Right lung (tissue), 5 donors: ENCODE data around the gene USP40. TPM values are rescaled to one million over a fixed set of nuclear protein-coding genes. Genes with fewer than 3 reads are reported as not detected.
A peak's percentile ranks its signal among the peaks of the same experiment; 100 is the strongest.

Experiments used
- DNase-seq, 2 donors: peaks; one replicate each; pipeline ENCODE4 v3.0.0-alpha.2; 2013
- polyA plus RNA-seq, 5 donors: library from polyadenylated mRNA; unstranded; fragments of 120-200 nt; gene quantifications; one replicate each; pipeline versions ENCODE4 v1.2.1 to v1.2.3, GENCODE V29; 2013; ENCODE audit warnings: inconsistent platforms in 1 of 5, low replicate concordance in 1 of 5; ENCODE audit not compliant: insufficient read length in 5 of 5, insufficient read depth in 1 of 5

The USP40 gene
- polyA plus RNA-seq, 5 donors = 32.9 to 59.7 (median 50.8) TPM

DNA sequence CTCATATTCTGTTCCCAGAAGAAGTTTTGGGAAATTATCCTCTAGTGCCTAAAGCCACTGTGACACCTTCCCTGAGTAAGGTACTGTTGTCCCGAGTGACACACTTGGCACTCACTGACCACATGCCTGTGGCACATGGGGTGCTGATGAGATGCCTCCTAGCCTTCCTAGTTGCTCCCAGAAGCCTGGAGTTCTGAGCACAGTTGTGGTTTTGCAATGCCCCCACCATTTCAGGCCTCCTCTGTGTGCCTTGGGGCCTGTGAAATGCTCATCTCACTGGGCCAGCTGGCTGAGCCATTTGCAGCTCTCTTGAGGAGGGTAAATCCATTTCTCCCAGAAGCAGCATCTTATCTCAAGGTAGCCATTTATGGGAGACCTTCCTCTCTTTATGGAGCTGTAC, 120.5 kb downstream of the USP40 start:
- DNase-seq = no peak

DNA sequence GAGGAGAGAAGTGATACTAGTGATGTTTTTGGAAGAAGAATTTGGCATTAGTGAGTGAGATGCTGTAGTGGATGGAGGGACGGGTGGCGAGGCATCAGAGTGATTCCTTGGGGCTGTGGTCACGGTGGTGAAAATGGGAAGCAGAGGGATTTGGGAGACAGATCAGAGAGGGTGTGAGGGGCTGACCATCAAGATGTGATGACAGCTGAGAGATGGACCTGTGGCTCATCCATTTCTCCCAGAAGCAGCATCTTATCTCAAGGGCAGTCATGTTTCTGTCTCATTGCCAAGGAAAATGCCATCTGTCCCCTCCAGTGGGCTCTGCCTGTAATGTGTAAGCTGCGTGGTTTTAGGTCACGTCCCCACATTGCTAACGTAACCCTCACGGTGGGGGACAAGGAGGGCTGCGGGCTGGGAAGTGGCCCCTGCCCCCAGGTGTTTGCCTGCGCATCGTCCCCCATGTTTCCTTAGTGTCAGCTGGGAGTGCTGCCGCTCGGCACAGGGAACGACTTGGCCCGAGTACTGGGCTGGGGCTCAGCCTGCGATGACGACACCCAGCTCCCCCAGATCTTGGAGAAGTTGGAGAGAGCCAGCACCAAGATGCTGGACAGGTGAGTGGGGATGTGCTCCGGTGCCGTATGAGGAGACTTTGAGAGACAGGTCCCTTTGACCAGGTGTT, 121.3 kb downstream of the USP40 start:
- no peak for DNase-seq

DNA sequence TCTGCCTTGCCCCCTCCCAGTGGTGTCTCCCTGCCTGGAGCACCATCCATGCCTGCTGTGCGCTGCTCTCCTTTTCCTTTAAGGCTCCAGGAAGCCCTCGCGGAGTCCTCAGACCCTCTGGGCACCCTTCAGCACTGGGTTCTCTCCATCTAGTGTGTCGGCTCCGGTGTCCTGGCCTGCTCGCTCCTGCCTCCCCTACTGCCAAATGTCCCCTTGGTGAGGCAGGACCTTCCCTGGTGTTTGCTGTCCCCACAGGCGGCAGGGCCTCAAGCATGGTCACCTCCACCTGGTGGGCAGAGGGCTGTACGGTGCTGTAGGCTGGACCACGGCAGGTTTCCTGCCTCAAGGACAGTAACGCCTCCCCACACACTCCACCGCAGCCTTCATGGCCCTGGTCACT, 122.1 kb downstream of the USP40 start:
- no peak for DNase-seq

DNA sequence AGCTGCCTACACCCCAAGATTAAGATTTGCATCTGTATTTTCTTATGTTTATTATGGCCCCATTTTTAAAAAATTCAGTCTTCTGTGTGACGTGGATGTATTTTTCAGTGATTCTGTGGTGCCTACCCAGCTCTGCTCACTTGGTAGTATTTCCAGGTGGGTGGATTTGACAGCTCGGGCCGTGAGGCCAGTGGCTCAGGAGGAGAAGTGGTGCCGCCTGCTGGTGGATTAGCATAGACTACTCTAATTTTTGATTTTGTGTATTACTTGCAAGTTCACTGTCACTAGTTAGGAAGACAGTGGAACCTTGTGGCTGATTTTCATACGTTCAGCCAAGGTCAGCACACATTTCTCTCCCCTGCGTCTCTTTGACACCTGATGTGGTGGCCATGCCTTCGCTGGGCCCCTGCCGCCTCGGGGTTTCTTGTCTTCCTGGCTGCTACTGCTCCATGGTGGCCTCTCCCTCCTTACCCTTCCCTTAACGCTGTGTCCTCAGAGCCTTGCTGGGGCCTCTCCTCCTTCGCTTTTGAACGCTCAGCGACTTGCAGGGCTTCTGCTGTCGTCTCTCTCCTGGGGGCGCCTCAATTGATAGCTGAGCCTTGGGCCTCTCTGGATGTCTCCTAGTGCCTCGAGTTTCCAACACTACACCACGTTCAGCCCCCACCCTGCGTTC, 122.9 kb downstream of the USP40 start:
- peak; percentile 52 to 72 for DNase-seq

DNA sequence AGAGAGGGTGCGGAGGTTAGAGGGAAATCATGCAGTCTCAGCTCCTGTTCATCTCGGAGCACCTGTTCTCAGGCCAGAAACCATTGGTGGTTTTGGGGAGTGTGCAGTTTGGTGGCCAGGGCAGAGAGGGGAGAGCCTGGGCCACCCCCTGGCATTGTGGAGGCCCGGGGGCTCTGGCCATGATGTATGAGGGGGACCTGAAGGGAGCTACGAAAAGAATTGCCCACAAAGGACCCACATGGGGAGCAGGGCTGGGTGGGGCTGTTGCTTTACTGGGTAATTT, 124.6 kb downstream of the USP40 start:
- DNase-seq = no peak

DNA sequence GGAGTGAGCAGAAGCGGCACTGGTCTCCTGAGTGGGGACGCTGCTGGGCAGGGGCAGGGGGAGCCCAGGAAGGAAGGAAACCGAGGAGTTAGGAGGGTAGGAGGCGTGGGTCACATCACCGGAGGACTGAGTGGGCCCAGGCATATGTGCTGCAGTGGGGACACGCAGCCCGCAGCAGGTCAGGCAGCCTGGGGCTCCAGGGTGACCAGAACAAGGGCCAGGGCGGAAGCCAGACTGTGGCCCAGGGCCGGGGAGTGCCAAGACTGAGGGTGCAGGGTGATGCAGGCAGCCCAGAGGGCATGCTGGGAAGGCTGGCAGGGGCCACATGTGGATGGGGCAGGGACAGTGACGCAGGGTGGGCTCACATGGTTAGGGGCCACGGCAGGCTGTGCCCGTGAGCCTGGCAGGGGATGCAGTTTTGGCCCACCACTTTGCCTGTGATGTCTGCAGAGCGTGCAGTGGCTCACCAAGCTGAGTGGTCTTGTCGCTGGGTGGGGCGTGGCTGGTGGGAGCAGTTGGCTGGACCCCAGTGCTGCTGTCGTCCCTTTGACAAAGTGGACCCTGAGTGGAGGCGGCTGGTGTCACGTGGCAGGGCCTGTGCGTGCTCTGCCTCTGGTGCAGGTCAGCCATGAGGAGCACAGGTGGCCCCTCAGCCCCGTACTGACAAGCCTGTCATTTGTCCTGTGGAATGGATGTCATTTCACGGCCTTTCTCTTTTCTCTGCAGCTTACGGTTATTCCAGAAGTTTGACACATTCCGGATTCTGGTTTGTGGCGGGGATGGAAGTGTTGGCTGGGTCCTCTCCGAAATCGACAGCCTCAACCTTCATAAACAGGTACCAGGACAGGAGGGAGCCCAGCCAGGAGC, 125.2 kb downstream of the USP40 start:
- no peak for DNase-seq

DNA sequence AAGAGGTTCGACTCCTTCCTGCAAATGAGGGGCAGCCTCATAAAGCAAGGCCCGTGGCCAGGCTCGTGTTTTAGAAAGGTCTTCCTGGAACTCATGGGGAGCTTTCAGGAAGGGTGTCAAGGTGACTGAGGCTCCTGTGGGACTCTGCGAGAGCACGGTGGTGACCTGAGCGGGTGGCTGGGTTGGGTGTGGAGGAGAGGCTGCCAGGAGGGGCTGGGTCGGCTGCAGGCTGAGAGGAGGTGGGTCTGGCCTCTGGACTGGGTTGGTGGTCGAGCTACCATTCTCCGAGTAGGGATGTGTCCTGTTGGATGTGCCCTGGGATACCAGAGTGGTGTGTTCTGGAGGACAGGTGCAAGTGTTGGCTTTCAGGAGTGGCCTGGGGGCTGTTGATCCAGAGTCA, 125.9 kb downstream of the USP40 start:
- DNase-seq = no peak

DNA sequence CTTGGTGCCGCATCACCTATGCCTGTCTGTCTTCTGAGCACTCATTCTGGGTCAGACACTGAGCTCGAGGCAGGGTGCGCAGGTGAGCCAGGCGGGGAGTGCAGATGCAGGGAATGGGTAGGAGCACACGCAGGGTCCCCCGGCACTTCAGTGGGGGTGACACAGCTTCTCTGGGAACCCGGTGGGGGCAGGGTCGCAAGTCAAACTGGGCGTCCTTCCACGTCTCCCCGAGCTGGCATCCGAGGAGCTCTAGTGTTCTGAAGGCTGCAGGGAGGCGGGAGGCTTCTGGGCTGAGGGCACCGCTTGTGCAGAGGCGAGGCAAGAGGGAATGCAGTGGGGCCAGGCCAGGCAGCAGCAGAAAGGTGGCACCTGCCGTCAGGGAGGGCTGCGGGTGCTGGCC, 126.3 kb downstream of the USP40 start:
- DNase-seq = no peak

DNA sequence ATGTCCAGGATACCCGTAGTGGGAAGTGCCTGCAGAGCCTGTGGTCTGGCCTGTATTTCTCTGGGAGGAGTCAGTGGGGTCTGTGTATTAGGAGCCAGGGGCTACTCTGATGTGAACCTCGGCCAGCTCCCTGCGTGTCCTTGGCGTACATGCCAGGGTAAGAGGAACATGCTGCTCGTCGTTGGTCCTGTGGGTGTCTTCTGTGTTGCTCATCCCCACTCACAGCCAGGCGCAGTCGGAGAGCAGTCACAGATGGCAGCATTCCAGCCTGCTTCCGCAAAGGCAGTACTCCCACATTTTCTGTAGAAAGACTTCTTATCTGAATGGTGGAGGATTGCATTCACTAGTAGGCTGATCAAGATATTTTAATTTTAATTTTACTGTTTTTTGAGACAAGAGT, 127.4 kb downstream of the USP40 start:
- no peak for DNase-seq

DNA sequence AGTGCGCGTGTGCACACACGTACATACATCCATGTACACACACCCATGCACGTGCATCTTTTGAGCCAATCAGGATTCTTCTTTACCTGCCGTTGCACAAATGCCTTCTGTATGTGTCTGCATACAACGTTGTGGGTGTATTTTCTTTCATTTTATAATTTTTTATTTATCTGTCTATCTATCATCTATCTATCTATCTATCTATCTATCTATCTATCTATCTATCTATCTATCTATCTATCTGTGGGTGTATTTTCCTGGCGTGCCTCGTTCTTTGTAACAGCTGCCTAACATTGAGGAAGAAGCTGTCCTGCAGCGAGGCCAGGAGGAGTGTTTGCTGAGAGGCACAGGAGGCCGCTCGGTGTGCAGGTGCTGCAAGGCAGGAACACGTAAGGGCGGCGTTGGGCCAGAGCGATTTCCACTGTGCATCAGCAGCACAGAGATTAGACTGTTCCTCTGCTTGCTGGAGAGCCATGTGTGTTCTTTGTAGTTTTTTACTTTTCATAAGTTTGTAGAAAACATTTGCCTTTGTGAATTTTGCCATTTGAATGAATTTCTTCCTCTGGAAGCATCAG, 127.9 kb downstream of the USP40 start:
- DNase-seq = no peak

DNA sequence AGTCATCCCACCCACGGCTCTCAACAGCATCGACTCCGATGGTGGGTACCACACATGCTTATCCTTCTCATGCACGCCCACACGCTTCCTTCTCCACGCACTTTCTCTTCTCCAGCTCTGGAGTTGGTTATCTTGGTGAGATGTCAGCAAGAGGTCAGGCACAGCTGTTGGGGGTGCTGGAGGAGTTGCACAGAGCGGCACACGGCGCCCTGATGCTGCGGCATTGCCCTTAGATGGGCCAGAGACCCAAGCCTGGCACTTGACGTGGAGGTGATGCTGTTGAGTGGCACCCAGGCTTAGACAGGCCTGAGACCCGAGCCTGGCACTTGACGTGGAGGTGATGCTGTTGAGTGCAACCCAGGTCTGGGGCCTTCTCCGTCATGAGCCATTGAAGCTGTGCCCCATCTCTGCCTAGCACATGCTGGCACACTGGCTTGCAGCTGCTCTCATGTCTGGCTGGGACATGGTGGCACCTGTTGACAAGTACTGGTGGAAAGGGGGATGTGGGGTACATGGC, 129.1 kb downstream of the USP40 start:
- no peak for DNase-seq

DNA sequence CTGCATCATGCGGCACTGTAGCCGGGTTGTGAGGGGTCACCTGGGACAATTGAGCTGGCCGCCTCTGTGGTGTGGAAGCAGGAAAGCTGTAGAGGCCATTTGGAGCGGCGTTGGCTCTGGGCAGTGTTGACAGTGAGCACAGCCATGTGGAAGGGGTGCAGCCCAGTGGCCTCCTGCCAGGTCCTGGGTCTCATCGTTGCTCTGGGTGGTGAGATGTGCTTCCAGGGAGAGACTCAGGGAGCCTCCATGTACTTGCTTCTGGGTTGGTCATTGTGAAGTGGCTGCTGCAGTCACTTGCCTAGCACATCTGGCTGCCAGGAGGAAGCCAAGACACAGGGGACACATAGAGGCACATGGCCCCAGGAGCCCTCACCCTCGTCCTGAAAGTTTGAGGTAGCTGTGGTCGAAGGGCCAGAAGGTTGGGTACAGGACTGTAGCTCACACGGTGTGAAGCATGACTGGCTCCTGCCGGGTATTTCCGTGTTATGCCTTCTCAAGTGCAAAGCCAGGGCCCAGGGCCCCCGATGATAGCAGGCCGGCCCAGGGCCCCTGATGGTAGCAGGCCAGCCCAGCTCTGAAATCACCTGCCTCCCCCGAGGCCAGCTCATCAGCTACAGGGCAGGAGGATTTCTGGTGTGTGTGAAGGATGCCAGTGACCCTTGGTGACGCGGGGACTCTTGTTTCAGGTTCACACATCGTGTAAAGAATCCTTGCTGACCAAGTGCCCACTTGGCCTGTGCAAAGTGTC, 129.7 kb downstream of the USP40 start:
- no peak for DNase-seq

DNA sequence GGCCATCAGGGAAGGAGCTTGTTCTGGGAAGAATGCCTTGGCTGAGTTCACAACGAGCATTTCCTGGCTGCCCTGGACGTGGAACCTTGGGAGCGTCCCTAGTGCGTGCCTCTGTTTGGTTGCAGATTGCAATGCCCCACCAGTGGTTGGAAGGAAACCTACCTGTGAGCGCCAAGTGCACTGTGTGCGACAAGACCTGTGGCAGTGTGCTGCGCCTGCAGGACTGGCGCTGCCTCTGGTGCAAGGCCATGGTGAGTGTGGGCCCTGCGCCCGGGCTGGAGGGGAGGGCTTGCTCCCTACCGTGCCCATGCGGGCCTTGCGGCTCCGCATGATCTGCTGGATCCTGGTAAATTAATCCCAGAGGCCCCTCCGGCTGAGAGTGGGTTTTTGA, 130.4 kb downstream of the USP40 start:
- no peak for DNase-seq

DNA sequence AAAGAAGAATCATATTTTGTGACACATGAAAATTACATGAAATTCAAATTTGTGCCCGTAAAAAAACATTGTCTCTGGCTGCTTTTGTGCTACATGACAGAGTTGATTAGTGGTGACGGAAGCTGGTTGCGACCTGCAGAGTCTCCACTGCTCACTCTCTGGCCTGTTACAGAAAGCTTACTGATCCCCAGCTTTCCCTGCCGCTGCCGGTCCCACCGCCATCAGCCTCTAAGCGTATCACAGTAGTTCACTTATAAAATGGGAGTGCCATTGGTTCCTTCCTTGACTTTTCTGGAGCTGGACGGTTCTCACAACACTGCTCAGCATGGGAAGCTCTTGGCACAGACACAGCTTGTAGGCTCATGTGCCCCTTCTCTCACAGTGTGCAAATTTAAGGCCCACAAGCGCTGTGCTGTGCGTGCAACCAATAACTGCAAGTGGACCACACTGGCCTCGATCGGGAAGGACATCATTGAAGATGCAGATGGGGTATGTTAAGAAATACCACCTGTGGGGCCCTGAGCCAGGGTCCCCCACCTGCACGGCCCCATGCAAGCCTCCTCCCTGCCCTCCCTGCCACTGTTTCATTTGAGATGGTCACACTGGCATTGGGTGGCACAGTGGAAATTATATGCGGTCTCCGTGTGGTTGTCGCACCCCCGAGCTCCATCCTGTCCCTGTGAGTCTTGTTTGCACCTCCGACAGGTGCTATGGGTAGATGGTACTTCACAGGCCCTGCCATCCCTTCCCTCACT, 131.0 kb downstream of the USP40 start:
- DNase-seq = no peak

DNA sequence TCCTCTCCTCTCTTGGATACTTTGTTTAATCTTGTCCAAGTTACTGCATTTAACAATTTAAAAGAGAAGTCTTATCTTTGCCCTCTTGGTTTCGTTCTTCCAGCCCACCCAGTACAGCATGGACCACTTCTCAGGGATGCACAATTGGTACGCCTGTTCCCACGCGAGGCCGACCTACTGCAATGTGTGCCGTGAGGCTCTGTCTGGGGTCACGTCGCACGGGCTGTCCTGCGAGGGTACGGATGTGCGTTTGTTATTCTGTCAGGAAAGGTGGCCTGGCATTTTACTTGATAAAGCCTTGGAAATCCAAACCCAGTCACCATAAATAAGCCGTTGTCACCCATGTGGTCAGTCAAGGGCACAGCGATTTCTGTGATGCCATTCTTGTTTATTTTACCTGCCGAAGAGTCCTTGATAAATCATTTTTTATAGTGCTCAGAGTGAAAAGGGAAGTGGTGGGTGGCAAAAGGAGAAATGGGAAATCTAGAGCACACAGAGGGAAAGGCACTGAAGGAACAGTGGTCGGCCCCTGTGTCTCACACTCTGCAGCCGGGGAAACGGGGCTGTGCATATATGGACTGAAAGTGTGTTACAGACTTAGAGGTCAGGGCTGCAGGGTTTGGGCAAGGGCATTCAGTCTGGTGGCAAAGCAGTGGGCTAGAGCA, 131.8 kb downstream of the USP40 start:
- DNase-seq = no peak

DNA sequence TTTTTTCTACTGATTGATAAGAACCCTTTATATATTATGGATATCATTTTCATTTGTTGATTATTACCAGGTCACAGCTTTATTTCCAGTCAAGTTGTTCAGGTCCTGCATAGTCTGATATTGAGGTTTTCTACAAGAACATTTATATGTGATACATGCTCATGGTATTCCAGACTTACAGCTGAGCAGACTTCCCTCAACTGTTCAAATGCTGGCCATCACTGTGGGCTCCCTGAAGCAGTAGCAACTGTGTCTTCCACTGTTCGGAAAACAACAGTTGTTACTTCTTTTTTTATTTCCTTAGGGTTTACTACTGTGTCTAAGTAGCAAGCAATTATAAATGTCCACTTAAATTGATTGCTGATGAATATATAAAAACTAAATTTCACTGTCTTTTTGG, 132.8 kb downstream of the USP40 start:
- DNase-seq = no peak

DNA sequence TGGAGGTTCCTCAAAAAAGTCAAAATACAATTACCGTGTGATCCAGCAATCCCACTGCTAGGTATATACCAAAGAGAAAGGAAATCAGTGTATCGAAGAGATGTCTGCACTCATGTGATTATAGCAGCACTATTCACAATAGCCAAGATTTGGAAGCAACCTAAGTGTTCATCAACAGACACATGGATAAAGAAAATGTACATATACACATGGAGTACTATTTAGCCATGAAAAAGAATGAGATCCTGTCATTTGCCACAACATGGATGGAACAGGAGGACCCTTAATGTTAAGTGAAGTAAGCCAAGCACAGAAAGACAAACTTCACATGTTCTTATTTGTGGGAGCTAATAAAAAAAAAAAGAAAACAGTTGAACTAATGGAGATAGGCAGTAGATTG, 133.6 kb downstream of the USP40 start:
- DNase-seq = no peak

DNA sequence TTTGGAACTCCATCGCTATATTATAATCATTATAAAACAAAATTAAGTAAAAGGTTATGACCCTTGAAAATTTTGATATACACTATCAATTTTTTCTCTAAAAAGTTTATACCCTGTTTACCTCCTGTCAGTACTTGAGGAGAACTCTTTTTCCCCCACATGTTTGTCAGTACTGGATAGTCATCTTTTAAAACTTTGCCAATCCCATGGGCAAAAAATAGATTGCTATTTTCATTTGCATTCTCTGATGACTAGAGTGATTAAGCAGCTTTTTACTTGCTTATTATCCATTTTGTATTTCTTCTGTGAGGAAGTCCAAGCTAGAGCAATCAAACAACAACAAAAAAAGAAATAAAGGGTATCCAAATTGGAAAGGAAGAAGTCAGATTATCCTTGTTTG, 135.9 kb downstream of the USP40 start:
- no peak for DNase-seq

DNA sequence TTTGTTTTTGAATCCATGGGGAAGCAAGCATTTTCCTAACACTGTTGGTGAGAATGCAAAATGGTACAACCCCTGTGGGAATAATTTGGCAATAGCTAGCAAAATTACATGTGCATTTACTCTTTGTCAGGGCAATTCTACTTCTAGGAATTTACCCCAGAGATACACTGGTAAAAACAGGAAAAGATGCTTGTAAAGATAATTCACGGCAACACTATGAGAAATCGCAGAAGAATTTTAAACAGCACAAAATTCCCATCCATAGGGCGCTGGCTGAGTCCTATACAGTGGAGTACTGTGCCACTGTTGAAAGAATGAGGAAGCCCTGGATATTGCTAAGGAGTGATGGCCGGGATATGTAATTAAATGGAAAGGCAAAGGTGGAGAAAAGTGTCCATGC, 136.5 kb downstream of the USP40 start:
- DNase-seq = no peak

DNA sequence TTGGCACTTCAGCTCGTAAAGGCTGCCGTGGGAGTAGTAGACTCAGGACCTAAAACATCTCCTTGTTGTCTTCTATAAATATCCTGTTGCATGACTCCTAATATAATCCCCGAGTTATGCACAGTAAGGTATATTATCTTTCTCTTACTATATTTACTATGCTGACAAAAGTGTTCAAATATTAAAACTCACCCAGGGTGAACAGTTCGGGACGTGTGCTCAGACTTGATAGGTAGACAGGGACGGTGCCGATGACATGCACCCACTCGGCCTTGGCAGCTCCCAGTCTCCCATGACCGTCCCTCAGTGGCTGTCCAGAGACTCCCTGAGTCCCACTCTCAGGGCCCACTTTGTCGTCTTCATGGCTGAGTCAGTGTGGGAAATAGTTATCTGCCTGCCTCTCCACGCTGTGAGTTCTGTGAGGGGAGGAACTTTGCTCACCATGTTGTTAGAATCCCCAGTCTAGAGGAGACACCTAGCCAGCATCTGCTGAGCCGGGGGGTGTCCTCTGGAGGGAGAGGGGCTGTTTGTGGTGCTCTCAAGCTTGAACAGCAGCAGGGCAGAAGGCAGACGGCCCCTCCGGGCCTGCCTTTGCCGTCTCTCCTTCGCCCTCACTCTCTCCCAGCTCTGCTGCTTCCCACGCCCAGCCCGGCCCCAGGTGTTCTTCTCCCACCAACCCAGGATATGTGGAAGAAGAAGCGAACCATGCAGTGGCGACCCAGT, 137.2 kb downstream of the USP40 start:
- no peak for DNase-seq
